ENCODE data around the gene USH1C. TPM values are rescaled to one million over a fixed set of nuclear protein-coding genes. Genes with fewer than 3 reads are reported as not detected.

The USH1C gene
- total and polyA plus RNA-seq, 3 donors from 2014 or later, result 1.2 to 3.7 (median 1.2) TPM

GRCh38 chr11:17507773-17508172, 36.4 kb downstream of the USH1C start:
- Histone ChIP-seq H3K4me3 (no peak overlapping the region), H3K9me3 (no peaks in the 10 kb centered on the region), H3K4me1 (no peaks in the 10 kb centered on the region), H3K27me3 (no peaks in the 10 kb centered on the region), H3K36me3 (ENCODE audit: low read depth, missing control alignments) (no peaks in the 10 kb centered on the region), H3K27ac (no peak overlapping the region)
- no peak for TF ChIP-seq CTCF (IDR thresholded peaks at IDR 0.05)
- no peak for TF ChIP-seq POLR2A (IDR thresholded peaks at IDR 0.05)
- no peak for DNase-seq
- WGBS, 2 donors, result 73 to 90% methylated on average over 2 of the region's 2 CpGs
- intact Hi-C loops (cut with DNase I; ENCODE audit: low total_unique reads), result no loop called here

- intact Hi-C loops (cut with DNase I; ENCODE audit: low total_unique reads), result no loop called here
- no peaks in the 10 kb centered on the region for H3K4me1 ChIP-seq
- WGBS, 2 donors, result 81 to 86% methylated on average over 3 of the region's 3 CpGs
- no peak overlapping the region for H3K27ac ChIP-seq
- no peak for TF ChIP-seq POLR2A (IDR thresholded peaks at IDR 0.05)
- TF ChIP-seq CTCF (IDR thresholded peaks at IDR 0.05), result no peak
- no peaks in the 10 kb centered on the region for H3K9me3 ChIP-seq
- H3K27me3 ChIP-seq, result no peaks in the 10 kb centered on the region
- no peak overlapping the region for H3K4me3 ChIP-seq
- DNase-seq, result no peak
- no peaks in the 10 kb centered on the region for H3K36me3 ChIP-seq (ENCODE audit: low read depth, missing control alignments)
Measured at GRCh38 chr11:17506942-17507341, 37.3 kb downstream of the USH1C start.

- 73 to 76% methylated on average over 6 of the region's 6 CpGs for WGBS, 2 donors
- H3K4me1 ChIP-seq, result no peaks in the 10 kb centered on the region
- no peaks in the 10 kb centered on the region for H3K9me3 ChIP-seq
- no peak for TF ChIP-seq CTCF (IDR thresholded peaks at IDR 0.05)
- no peak for TF ChIP-seq POLR2A (IDR thresholded peaks at IDR 0.05)
- H3K36me3 ChIP-seq (ENCODE audit: low read depth, missing control alignments), result no peaks in the 10 kb centered on the region
- intact Hi-C loops (cut with DNase I; ENCODE audit: low total_unique reads), result no loop called here
- no peak overlapping the region for H3K27ac ChIP-seq
- H3K27me3 ChIP-seq, result no peaks in the 10 kb centered on the region
- H3K4me3 ChIP-seq, result no peak overlapping the region
- peak; percentile 90 for DNase-seq
Measured at GRCh38 chr11:17506314-17506713, 37.9 kb downstream of the USH1C start.

GRCh38 chr11:17505146-17505545, 39.1 kb downstream of the USH1C start:
- WGBS, 2 donors, result 85 to 96% methylated on average over 4 of the region's 4 CpGs
- no peaks in the 10 kb centered on the region for H3K9me3 ChIP-seq

More at GRCh38 chr11:17505146-17505545, 39.1 kb downstream of the USH1C start:
- Histone ChIP-seq H3K4me3 (no peak overlapping the region), H3K36me3 (ENCODE audit: low read depth, missing control alignments) (no peaks in the 10 kb centered on the region), H3K4me1 (no peaks in the 10 kb centered on the region), H3K27ac (no peak overlapping the region), H3K27me3 (no peaks in the 10 kb centered on the region)
- TF ChIP-seq POLR2A (IDR thresholded peaks at IDR 0.05), result no peak
- TF ChIP-seq CTCF (IDR thresholded peaks at IDR 0.05), result no peak
- intact Hi-C loops (cut with DNase I; ENCODE audit: low total_unique reads), result no loop called here
- DNase-seq, result no peak

All from testis (tissue), 3 donors.